ENCODE measurements around the gene FARP1. TPM values are rescaled to one million over a fixed set of nuclear protein-coding genes. Genes with fewer than 3 reads are reported as not detected.
A peak's percentile ranks its signal among the peaks of the same experiment; 100 is the strongest.

FARP1 gene
- total RNA-seq, 6 experiments from 2014 or later: 44.9 to 104 (median 80.0) TPM

DNA sequence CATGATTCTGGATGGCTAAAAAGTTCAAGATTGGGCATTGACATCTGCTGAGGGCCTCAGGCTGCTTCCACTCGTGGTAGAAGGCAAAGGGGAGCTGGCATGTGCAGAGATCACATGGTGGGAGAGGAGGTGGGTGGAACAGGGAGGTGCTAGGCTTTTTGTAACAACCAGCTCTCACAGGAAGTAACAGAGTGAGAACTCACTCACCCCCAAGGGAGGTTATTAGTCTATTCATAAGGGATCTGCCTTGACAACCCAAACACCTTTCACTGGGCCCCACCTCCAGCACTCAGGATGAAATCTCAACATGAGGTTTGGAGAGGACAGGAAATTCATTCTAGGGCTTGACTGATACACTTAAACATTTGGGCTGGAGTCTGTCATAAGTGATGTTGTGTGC lies 231.9 kb downstream of the FARP1 start:
- ATAC-seq: no peak
- DNase-seq: no peak
- Histone ChIP-seq H3K27ac (no peak overlapping the region), H3K4me1 (no peaks in the 10 kb centered on the region), H3K27me3 (no peaks in the 10 kb centered on the region), H3K4me3 (no peak overlapping the region), H3K9me3 (no peaks in the 10 kb centered on the region), H3K36me3 (no peaks in the 10 kb centered on the region)
- TF ChIP-seq CTCF (IDR thresholded peaks at IDR 0.05): no peak
- TF ChIP-seq POLR2A (IDR thresholded peaks at IDR 0.05): no peak
- intact Hi-C loops (cut with DNase I): no loop called here
- WGBS (ENCODE audit: insufficient coverage, low coverage, low lambda C conversion rate, missing lambda C conversion rate): 100% methylated on average over 1 of the region's 1 CpG

GRCh38 chr13:98377635-98378378 lies 234.9 kb downstream of the FARP1 start:
- H3K4me1 ChIP-seq: no peaks in the 10 kb centered on the region
- H3K9me3 ChIP-seq: no peaks in the 10 kb centered on the region
- intact Hi-C loops (cut with DNase I): no loop called here
- WGBS (ENCODE audit: insufficient coverage, low coverage, low lambda C conversion rate, missing lambda C conversion rate): 77% methylated on average over 13 of the region's 13 CpGs
- TF ChIP-seq CTCF (IDR thresholded peaks at IDR 0.05) (no peak), POLR2A (IDR thresholded peaks at IDR 0.05) (no peak)
- peaks cover 0 to 17% (median 0%) of the 10 kb centered on the region in 4 donors for H3K36me3 ChIP-seq
- peak in 2 of 4 donors; percentile 44 to 52 for ATAC-seq
- no peak for DNase-seq
- H3K4me3 ChIP-seq: no peak overlapping the region
- H3K27ac ChIP-seq: no peak overlapping the region
- H3K27me3 ChIP-seq: no peaks in the 10 kb centered on the region

- intact Hi-C loops (cut with DNase I): no loop called here
- Histone ChIP-seq H3K4me1 (no peaks in the 10 kb centered on the region), H3K36me3 (peaks cover 0 to 58% (median 8%) of the 10 kb centered on the region in 4 donors), H3K27me3 (no peaks in the 10 kb centered on the region), H3K4me3 (no peak overlapping the region), H3K9me3 (no peaks in the 10 kb centered on the region), H3K27ac (no peak overlapping the region)
- no peak for ATAC-seq
- DNase-seq: no peak
- no peak for TF ChIP-seq CTCF (IDR thresholded peaks at IDR 0.05)
- WGBS (ENCODE audit: insufficient coverage, low coverage, low lambda C conversion rate, missing lambda C conversion rate): 64% methylated on average over 5 of the region's 5 CpGs
Observed at GRCh38 chr13:98384739-98385138, 241.8 kb downstream of the FARP1 start.

DNA sequence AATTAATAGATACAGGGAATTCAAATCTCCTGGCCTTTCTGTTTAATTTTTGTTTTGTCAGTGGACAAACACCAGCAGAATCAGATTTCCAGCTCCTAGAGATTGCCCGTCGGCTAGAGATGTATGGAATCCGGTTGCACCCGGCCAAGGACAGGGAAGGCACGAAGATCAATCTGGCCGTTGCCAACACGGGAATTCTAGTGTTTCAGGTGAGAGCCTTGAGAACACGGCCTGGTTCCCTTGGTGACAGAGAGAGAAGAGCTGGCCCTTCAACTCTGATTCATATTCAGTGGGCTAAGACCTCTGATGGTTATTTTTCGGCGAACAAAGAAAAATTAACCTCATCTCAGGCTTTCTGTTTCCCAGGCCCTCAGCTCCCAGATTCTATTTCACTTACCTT lies 242.7 kb downstream of the FARP1 start:
- TF ChIP-seq POLR2A (IDR thresholded peaks at IDR 0.05) (no peak), CTCF (IDR thresholded peaks at IDR 0.05) (no peak)
- H3K27ac ChIP-seq: no peak overlapping the region
- ATAC-seq (no peak), DNase-seq (no peak)
- 87% methylated on average over 10 of the region's 10 CpGs for WGBS (ENCODE audit: insufficient coverage, low coverage, low lambda C conversion rate, missing lambda C conversion rate)
- peaks cover 0 to 65% (median 11%) of the 10 kb centered on the region in 4 donors for H3K36me3 ChIP-seq
- H3K4me1 ChIP-seq: no peaks in the 10 kb centered on the region
- intact Hi-C loops (cut with DNase I): no loop called here
- H3K27me3 ChIP-seq: no peaks in the 10 kb centered on the region
- H3K4me3 ChIP-seq: no peak overlapping the region
- no peaks in the 10 kb centered on the region for H3K9me3 ChIP-seq
